OCI-LY7 (cell line): ENCODE measurements around the gene DELE1.

Experiments used
- EZH2phosphoT487 ChIP-seq: fragments of 200-600 bp; sonication (generic); IDR thresholded peaks from 2 replicates; pipeline ENCODE4 v1.6.1; 2018; ENCODE audit warnings: low read depth, borderline replicate concordance, mild to moderate bottlenecking, mixed run types, antibody characterized with exemption, low read length, moderate library complexity, mixed read lengths
- TF ChIP-seq, protein P1 (sequence below): fragments of 200-600 bp; sonication (generic); conservative IDR thresholded peaks from 2 replicates; pipeline ENCODE4 v1.5.1; 2014; ENCODE audit warnings: mild to moderate bottlenecking, antibody characterized with exemption, low read length, moderate library complexity, mixed read lengths

DNA sequence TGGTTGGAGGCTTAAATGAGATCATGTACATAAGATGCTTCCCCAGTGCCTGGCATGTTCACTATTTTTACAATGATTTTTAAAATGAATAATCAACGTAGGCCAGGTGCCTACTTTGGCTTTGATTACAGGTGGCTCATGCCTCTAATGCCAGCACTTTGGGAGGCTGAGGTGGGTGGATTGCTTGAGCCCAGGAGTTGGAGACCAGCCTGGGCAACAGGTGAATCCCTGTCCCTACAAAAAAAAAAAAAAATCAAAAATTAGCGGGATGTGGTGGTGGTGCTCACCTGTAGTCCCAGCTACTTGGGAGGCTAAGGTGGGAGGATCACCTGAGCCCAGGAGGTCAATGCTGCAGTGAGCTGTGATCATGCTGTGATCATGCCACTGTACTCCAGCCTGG, 25.1 kb downstream of the DELE1 start:
- TF ChIP-seq, protein P1, sequence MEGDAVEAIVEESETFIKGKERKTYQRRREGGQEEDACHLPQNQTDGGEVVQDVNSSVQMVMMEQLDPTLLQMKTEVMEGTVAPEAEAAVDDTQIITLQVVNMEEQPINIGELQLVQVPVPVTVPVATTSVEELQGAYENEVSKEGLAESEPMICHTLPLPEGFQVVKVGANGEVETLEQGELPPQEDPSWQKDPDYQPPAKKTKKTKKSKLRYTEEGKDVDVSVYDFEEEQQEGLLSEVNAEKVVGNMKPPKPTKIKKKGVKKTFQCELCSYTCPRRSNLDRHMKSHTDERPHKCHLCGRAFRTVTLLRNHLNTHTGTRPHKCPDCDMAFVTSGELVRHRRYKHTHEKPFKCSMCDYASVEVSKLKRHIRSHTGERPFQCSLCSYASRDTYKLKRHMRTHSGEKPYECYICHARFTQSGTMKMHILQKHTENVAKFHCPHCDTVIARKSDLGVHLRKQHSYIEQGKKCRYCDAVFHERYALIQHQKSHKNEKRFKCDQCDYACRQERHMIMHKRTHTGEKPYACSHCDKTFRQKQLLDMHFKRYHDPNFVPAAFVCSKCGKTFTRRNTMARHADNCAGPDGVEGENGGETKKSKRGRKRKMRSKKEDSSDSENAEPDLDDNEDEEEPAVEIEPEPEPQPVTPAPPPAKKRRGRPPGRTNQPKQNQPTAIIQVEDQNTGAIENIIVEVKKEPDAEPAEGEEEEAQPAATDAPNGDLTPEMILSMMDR: no peak
- TF ChIP-seq EZH2phosphoT487: no peak
